ENCODE measurements around the gene GLIS1.

DNA sequence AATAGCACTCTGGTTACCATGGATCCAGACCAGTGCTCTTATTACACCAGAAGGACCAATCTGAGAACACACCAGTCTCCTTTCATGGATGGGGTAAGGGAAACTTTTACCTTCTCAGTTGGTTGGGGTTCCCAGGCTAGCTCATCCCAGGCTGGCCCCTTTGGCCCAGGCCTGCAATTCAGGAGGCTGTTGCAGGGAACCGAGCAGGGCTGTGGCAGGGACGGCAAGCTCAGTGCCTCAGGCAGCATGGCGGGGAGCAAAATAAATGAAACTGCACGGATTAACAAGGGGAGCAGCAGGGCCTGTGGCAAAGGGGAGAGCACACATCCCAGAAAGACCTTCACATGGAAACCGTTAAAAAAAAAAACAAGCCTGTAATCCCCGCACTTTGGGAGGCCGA lies 222.8 kb downstream of the GLIS1 start:
- TF ChIP-seq, protein P1, sequence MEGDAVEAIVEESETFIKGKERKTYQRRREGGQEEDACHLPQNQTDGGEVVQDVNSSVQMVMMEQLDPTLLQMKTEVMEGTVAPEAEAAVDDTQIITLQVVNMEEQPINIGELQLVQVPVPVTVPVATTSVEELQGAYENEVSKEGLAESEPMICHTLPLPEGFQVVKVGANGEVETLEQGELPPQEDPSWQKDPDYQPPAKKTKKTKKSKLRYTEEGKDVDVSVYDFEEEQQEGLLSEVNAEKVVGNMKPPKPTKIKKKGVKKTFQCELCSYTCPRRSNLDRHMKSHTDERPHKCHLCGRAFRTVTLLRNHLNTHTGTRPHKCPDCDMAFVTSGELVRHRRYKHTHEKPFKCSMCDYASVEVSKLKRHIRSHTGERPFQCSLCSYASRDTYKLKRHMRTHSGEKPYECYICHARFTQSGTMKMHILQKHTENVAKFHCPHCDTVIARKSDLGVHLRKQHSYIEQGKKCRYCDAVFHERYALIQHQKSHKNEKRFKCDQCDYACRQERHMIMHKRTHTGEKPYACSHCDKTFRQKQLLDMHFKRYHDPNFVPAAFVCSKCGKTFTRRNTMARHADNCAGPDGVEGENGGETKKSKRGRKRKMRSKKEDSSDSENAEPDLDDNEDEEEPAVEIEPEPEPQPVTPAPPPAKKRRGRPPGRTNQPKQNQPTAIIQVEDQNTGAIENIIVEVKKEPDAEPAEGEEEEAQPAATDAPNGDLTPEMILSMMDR (conservative IDR thresholded peaks at IDR 0.05; ENCODE audit: low read depth, low read length): no peak
- TF ChIP-seq EZH2 (IDR thresholded peaks at IDR 0.05; ENCODE audit: borderline replicate concordance, low read depth, low read length, poor library complexity, severe bottlenecking): no peak

Measured in A673 (cell line).